Measurements from ENCODE around the gene FAM193B. TPM values are rescaled to one million over a fixed set of nuclear protein-coding genes. Genes with fewer than 3 reads are reported as not detected.

FAM193B gene
- total and polyA plus RNA-seq, 9 of the 15 experiments (the other 6 are each of a cell fraction or from before 2014, with no cell fraction given), result 4.4 to 76.4 (median 37.3) TPM

DNA sequence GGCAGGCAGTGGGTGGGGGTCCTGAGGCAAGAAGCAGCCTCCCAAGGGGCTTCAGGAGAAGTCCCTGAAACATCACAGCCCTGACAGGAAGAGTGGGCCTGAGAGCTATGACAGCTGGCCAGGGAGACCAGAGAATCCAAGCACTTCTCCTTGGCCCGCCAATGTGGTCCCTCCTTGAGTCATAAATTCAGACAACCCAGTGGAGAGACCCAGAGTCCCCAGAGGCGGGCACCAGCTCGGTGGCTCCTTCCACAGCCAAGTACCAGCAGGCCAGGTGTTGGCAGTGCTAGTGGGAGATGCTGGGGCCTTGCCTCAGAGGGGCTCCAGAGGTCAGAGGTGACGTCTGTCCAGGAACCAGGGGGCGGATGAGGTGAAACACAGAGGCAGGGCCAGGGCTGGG, 43.2 kb downstream of the FAM193B start:
- in situ Hi-C loops (cut with MboI), result no loop called here
- Histone ChIP-seq H3K27ac (ENCODE audit: extremely low read depth, low read depth, low read length) (no peak overlapping the region), H3K9ac (ENCODE audit: insufficient read depth in 1 of 2, low read depth in 2 of 2, low read length in 2 of 2) (peak overlapping the region in 1 of 2 experiments; percentile 53; a peak in 2 of 4 replicates), H3K4me3 (no peak overlapping the region), H3K36me3 (ENCODE audit: control insufficient read depth, insufficient read depth, low read length) (peaks cover 80% of the 10 kb centered on the region), H3K9me3 (replicated peaks; ENCODE audit: control insufficient read depth, insufficient read depth, low read depth, low read length) (no peaks in the 10 kb centered on the region), H3K9me1 (ENCODE audit: control insufficient read depth, insufficient read depth, low read length) (no peaks in the 10 kb centered on the region), H2AFZ (ENCODE audit: low read depth, low read length) (no peak overlapping the region), H4K20me1 (replicated peaks; ENCODE audit: control insufficient read depth, insufficient read depth, low read length) (no peaks in the 10 kb centered on the region), H3K79me2 (ENCODE audit: control insufficient read depth, insufficient read depth, low read length) (peaks cover 34% of the 10 kb centered on the region), H3K4me2 (ENCODE audit: insufficient read depth, low read length) (no peak overlapping the region), H3K4me1 (replicated peaks in 1 of 2; ENCODE audit: control insufficient read depth in 2 of 2, insufficient read depth in 2 of 2, low read length in 2 of 2) (peaks cover 34 to 64% of the 10 kb centered on the region in 2 experiments), H3K27me3 (ENCODE audit: control insufficient read depth in 2 of 2, insufficient read depth in 2 of 2, low read length in 2 of 2) (no peaks in the 10 kb centered on the region)
- intact Hi-C loops (cut with micrococcal nuclease), result no loop called here
- WGBS (ENCODE audit: insufficient coverage, low coverage, missing lambda C conversion rate), result 90% methylated on average over 5 of the region's 5 CpGs
- no TSS peak for BruUV-seq (replicated peaks)
- FAIRE-seq, result no peak
- TF ChIP-seq RBFOX2 (IDR thresholded peaks at IDR 0.05; ENCODE audit: low read depth, low read length) (0 out of 2 replicates have a peak, but pooled peaks have one; percentile 17), POLR2A (conservative IDR thresholded peaks at IDR 0.05) (0 out of 2 replicates have a peak, but pooled peaks have one; percentile 6), SUPT5H (IDR thresholded peaks at IDR 0.05) (no peak)
- DNase-seq (ENCODE audit: extremely low read depth in 1 of 4, low spot score in 3 of 4), result no peak
- ChIA-PET POLR2A (interaction anchor here (1.0 to 1.2 kb wide), 3 partner anchors 12 to 15 kb away, joined by 3 read pairs; partner anchors contain the start of gene PDLIM7), CTCF (ENCODE audit: low intra/inter-chr PET ratio) (interaction anchor here (0.6 kb wide), 1 partner anchor 641 kb away, joined by 3 read pairs; no protein-coding TSS in a partner anchor)
- ATAC-seq, result no peak

DNA sequence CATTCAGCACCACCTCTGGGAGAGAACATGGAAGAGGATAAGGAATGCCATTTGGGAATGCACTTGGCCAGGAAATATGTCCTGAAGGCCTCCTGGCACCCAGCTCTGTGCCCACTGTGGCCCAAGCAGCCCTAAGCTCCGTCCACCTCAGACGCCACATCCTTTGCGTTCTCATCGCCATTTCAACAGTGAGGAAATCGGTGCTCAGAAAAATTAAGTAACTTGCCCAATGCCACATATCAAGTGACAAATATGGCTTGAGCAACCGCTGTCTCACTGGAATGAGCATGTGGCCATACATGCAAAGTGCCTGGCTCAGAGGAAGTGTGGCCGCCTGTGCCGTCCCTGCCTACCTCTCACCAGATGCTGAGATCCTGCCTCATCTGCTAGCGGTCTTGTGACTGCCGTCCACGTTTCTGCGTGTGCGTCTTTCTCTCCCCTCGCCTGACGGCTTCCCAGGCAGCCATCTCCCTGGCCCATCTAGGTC, 43.8 kb downstream of the FAM193B start:
- peaks cover 75% of the 10 kb centered on the region for H3K36me3 ChIP-seq (ENCODE audit: control insufficient read depth, insufficient read depth, low read length)
- no peaks in the 10 kb centered on the region for H3K27me3 ChIP-seq (ENCODE audit: control insufficient read depth in 2 of 2, insufficient read depth in 2 of 2, low read length in 2 of 2)
- no peaks in the 10 kb centered on the region for H3K9me1 ChIP-seq (ENCODE audit: control insufficient read depth, insufficient read depth, low read length)
- in situ Hi-C loops (cut with MboI), result no loop called here
- H3K9me3 ChIP-seq (replicated peaks; ENCODE audit: control insufficient read depth, insufficient read depth, low read depth, low read length), result no peaks in the 10 kb centered on the region
- POLR2A ChIA-PET, result interaction anchor here (1.0 to 4.5 kb wide), 4 partner anchors 12 to 15 kb away, joined by 3 to 26 read pairs (median 7); partner anchors contain the start of gene PDLIM7
- no peak overlapping the region for H3K4me3 ChIP-seq
- CTCF ChIA-PET (ENCODE audit: low intra/inter-chr PET ratio), result interaction anchor here (0.6 kb wide), 1 partner anchor 54 kb away, joined by 3 read pairs; no protein-coding TSS in a partner anchor
- no peaks in the 10 kb centered on the region for H4K20me1 ChIP-seq (replicated peaks; ENCODE audit: control insufficient read depth, insufficient read depth, low read length)
- H2AFZ ChIP-seq (ENCODE audit: low read depth, low read length), result no peak overlapping the region
- H3K9ac ChIP-seq (ENCODE audit: insufficient read depth in 1 of 2, low read depth in 2 of 2, low read length in 2 of 2), result peak overlapping the region in 1 of 2 experiments; percentile 53; a peak in 2 of 4 replicates
- peaks cover 28% of the 10 kb centered on the region for H3K79me2 ChIP-seq (ENCODE audit: control insufficient read depth, insufficient read depth, low read length)
- WGBS (ENCODE audit: insufficient coverage, low coverage, missing lambda C conversion rate), result 86% methylated on average over 14 of the region's 15 CpGs
- ATAC-seq, result no peak
- no TSS peak for BruUV-seq (replicated peaks)
- peak; percentile 58 for FAIRE-seq
- H3K27ac ChIP-seq (ENCODE audit: extremely low read depth, low read depth, low read length), result peak overlapping the region; percentile 80; the same call in 1 of the 3 replicates
- H3K4me1 ChIP-seq (replicated peaks in 1 of 2; ENCODE audit: control insufficient read depth in 2 of 2, insufficient read depth in 2 of 2, low read length in 2 of 2), result peaks cover 28 to 58% of the 10 kb centered on the region in 2 experiments
- no peak for DNase-seq (ENCODE audit: extremely low read depth in 1 of 4, low spot score in 3 of 4)
- TF ChIP-seq ZNF766 (CRISPR knock-in tag; conservative IDR thresholded peaks at IDR 0.05) (no peak), BRD4 (IDR thresholded peaks at IDR 0.05) (no peak), POLR2A (conservative IDR thresholded peaks at IDR 0.05) (peak; percentile 24; the same call in 1 of the 2 replicates)
- TF ChIP-seq, protein P1, sequence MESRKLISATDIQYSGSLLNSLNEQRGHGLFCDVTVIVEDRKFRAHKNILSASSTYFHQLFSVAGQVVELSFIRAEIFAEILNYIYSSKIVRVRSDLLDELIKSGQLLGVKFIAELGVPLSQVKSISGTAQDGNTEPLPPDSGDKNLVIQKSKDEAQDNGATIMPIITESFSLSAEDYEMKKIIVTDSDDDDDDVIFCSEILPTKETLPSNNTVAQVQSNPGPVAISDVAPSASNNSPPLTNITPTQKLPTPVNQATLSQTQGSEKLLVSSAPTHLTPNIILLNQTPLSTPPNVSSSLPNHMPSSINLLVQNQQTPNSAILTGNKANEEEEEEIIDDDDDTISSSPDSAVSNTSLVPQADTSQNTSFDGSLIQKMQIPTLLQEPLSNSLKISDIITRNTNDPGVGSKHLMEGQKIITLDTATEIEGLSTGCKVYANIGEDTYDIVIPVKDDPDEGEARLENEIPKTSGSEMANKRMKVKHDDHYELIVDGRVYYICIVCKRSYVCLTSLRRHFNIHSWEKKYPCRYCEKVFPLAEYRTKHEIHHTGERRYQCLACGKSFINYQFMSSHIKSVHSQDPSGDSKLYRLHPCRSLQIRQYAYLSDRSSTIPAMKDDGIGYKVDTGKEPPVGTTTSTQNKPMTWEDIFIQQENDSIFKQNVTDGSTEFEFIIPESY (CRISPR knock-in tag; IDR thresholded peaks at IDR 0.05), result peak; percentile 35; the same call in 1 of the 2 replicates
- intact Hi-C loops (cut with micrococcal nuclease), result no loop called here
- H3K4me2 ChIP-seq (ENCODE audit: insufficient read depth, low read length), result no peak overlapping the region

All from K562 (cell line).